ENCODE data around the gene ADCY10. TPM values are rescaled to one million over a fixed set of nuclear protein-coding genes. Genes with fewer than 3 reads are reported as not detected.

The ADCY10 gene
- total RNA-seq, 2 experiments from 2014 or later: 0.15 TPM; not detected in 1

DNA sequence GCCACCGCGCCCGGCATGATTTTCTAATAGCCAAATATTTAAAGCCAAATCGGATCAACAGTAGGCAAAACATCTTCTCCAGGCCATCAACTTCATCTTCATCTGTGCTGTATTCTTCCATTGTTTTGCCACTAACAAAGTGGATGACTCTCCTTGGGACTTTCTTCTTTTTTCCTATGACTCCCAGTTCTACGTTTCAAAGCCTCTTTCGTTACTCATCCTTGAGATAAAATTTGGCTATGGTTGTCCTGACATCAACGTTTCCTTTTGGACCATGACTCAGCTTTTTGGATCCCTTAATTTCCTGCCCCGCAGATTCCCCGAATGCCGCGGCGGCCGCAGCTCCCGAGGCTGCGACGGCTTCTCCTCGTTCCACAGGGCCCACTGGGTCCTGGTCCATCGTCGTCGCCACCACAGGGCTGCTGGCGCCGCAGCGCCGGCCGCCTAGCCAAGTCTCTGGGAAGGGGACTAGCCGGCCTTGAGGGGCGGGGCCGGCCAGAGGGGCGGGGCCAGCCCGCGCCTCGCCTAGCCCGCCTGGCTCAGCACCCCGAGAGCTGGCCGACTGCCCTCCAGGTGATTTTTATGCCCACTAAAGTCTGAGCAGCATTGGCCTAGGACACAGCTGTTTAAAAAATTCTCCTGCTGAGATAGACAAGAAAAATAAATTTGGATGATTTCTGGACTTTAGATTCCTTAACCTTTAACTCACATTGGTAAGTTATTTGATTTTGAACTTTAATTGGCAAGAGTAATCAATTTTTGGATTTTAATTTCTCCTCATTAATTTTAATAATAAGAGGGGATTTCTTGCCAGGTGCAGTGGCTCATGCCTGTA lies 93.9 kb downstream of the ADCY10 start:
- Histone ChIP-seq H3K4me3 (ENCODE audit: low read depth, low read length, poor library complexity, severe bottlenecking) (no peak overlapping the region), H3K9me2 (ENCODE audit: insufficient read depth, low read length) (no peaks in the 10 kb centered on the region), H3K4me2 (ENCODE audit: low read length) (no peak overlapping the region), H3K9me3 (ENCODE audit: low read length) (no peaks in the 10 kb centered on the region), H2AFZ (ENCODE audit: low read length) (no peak overlapping the region), H3K79me2 (ENCODE audit: insufficient read depth, low read depth, low read length) (no peaks in the 10 kb centered on the region), H4K20me1 (ENCODE audit: insufficient read depth, low read length) (no peaks in the 10 kb centered on the region), H3K27ac (ENCODE audit: low read depth, low read length, poor library complexity, severe bottlenecking) (no peak overlapping the region), H3K4me1 (ENCODE audit: insufficient read depth, low read length, poor library complexity, severe bottlenecking) (no peaks in the 10 kb centered on the region), H3K36me3 (ENCODE audit: insufficient read depth, low read length) (no peaks in the 10 kb centered on the region)
- CTCF ChIA-PET (ENCODE audit: unreplicated experiment): no interaction called here
- POLR2A ChIA-PET: no interaction called here
- no TSS peak for BruUV-seq (replicated peaks)
- intact Hi-C loops (cut with micrococcal nuclease; ENCODE audit: unreplicated experiment): no loop called here
- TF ChIP-seq EZH2phosphoT487 (IDR thresholded peaks at IDR 0.05; ENCODE audit: borderline replicate concordance, low read depth, low read length): no peak
- TF ChIP-seq, protein P1, sequence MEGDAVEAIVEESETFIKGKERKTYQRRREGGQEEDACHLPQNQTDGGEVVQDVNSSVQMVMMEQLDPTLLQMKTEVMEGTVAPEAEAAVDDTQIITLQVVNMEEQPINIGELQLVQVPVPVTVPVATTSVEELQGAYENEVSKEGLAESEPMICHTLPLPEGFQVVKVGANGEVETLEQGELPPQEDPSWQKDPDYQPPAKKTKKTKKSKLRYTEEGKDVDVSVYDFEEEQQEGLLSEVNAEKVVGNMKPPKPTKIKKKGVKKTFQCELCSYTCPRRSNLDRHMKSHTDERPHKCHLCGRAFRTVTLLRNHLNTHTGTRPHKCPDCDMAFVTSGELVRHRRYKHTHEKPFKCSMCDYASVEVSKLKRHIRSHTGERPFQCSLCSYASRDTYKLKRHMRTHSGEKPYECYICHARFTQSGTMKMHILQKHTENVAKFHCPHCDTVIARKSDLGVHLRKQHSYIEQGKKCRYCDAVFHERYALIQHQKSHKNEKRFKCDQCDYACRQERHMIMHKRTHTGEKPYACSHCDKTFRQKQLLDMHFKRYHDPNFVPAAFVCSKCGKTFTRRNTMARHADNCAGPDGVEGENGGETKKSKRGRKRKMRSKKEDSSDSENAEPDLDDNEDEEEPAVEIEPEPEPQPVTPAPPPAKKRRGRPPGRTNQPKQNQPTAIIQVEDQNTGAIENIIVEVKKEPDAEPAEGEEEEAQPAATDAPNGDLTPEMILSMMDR (conservative IDR thresholded peaks at IDR 0.05; ENCODE audit: low read length): no peak
- no peak for DNase-seq (ENCODE audit: low spot score)

DNA sequence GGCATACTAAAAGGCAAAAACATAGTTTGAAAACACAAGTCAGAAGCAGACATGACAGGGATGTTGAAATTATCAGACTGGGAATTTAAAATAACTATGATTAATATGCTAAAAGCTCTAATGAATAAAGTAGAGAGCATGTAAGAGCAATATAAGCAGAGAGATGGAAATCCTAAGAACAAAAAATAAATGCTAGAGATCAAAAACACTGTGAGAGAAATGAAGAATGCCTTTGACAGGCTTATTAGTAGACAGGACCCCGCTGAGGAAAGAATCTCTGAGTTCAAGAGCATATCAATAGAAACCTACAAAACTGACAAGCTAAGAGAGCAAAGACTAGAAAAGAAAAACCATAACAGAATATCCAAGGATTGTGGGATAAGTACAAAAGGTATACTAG lies 98.3 kb downstream of the ADCY10 start:
- CTCF ChIA-PET (ENCODE audit: unreplicated experiment): no interaction called here
- H4K20me1 ChIP-seq (ENCODE audit: insufficient read depth, low read length): no peaks in the 10 kb centered on the region
- no peak for DNase-seq (ENCODE audit: low spot score)
- no peak overlapping the region for H3K4me2 ChIP-seq (ENCODE audit: low read length)
- H2AFZ ChIP-seq (ENCODE audit: low read length): no peak overlapping the region
- no TSS peak for BruUV-seq (replicated peaks)
- H3K4me1 ChIP-seq (ENCODE audit: insufficient read depth, low read length, poor library complexity, severe bottlenecking): no peaks in the 10 kb centered on the region
- intact Hi-C loops (cut with micrococcal nuclease; ENCODE audit: unreplicated experiment): no loop called here
- H3K4me3 ChIP-seq (ENCODE audit: low read depth, low read length, poor library complexity, severe bottlenecking): no peak overlapping the region
- POLR2A ChIA-PET: interaction anchor here (0.8 kb wide), 1 partner anchor 28 kb away, joined by 3 read pairs; no protein-coding TSS in a partner anchor
- no peaks in the 10 kb centered on the region for H3K79me2 ChIP-seq (ENCODE audit: insufficient read depth, low read depth, low read length)
- no peaks in the 10 kb centered on the region for H3K9me2 ChIP-seq (ENCODE audit: insufficient read depth, low read length)
- H3K36me3 ChIP-seq (ENCODE audit: insufficient read depth, low read length): no peaks in the 10 kb centered on the region
- TF ChIP-seq EZH2phosphoT487 (IDR thresholded peaks at IDR 0.05; ENCODE audit: borderline replicate concordance, low read depth, low read length): no peak
- TF ChIP-seq, protein P1 (conservative IDR thresholded peaks at IDR 0.05; ENCODE audit: low read length): no peak
- no peak overlapping the region for H3K27ac ChIP-seq (ENCODE audit: low read depth, low read length, poor library complexity, severe bottlenecking)
- H3K9me3 ChIP-seq (ENCODE audit: low read length): peaks cover 10% of the 10 kb centered on the region; the same call in 1 of the 2 replicates

DNA sequence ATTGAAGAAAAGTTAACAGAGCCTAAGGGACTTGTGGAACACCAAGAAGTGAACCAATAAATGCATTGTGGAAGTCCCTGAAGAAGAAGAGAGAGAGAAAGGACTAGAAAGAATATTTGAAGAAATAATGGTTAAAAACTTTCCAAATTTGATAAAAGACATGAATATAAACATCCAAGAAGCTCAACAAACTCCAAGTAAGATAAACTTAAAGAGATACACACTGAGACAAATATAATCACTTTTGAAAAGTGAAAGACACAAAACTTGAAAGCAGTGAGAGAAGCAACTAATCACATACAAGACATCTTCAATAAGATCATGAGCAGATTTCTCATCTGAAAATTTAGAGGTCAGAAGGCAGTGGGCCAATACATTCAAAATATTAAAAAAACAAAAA lies 101.0 kb downstream of the ADCY10 start:
- Histone ChIP-seq H3K27ac (ENCODE audit: low read depth, low read length, poor library complexity, severe bottlenecking) (no peak overlapping the region), H3K36me3 (ENCODE audit: insufficient read depth, low read length) (no peaks in the 10 kb centered on the region), H3K4me3 (ENCODE audit: low read depth, low read length, poor library complexity, severe bottlenecking) (no peak overlapping the region), H2AFZ (ENCODE audit: low read length) (no peak overlapping the region), H3K4me1 (ENCODE audit: insufficient read depth, low read length, poor library complexity, severe bottlenecking) (no peaks in the 10 kb centered on the region), H3K4me2 (ENCODE audit: low read length) (no peak overlapping the region), H3K9me3 (ENCODE audit: low read length) (peaks cover 10% of the 10 kb centered on the region; the same call in 1 of the 2 replicates), H3K9me2 (ENCODE audit: insufficient read depth, low read length) (no peaks in the 10 kb centered on the region), H4K20me1 (ENCODE audit: insufficient read depth, low read length) (no peaks in the 10 kb centered on the region), H3K79me2 (ENCODE audit: insufficient read depth, low read depth, low read length) (no peaks in the 10 kb centered on the region)
- ChIA-PET CTCF (ENCODE audit: unreplicated experiment) (no interaction called here), POLR2A (no interaction called here)
- no peak for DNase-seq (ENCODE audit: low spot score)
- BruUV-seq (replicated peaks): no TSS peak
- TF ChIP-seq EZH2phosphoT487 (IDR thresholded peaks at IDR 0.05; ENCODE audit: borderline replicate concordance, low read depth, low read length): no peak
- TF ChIP-seq, protein P1 (conservative IDR thresholded peaks at IDR 0.05; ENCODE audit: low read length): no peak
- intact Hi-C loops (cut with micrococcal nuclease; ENCODE audit: unreplicated experiment): no loop called here
